Type B pancreatic cell (in vitro differentiated cells): ENCODE results near the gene ALG13. TPM values are rescaled to one million over a fixed set of nuclear protein-coding genes. Genes with fewer than 3 reads are reported as not detected.
"Not testable (repeated sequence)": the region's sequence is repeated elsewhere in the genome, so short reads cannot be mapped to it uniquely, and the experiment has no call there.

Experiments used
- DNase-seq: peaks from one replicate; pipeline ENCODE4 v3.0.0; 2021; ENCODE audit warnings: mixed read lengths; ENCODE audit not compliant: unreplicated experiment; ENCODE audit errors: extremely low spot score
- H3K27ac Mint-ChIP-seq: 2 replicates; pipeline ENCODE4 v1.8.0; 2021; ENCODE audit warnings: mild to moderate bottlenecking, mixed read lengths
- H3K27me3 Mint-ChIP-seq: 2 replicates; pipeline ENCODE4 v1.8.0; 2021; ENCODE audit warnings: mixed read lengths
- H3K36me3 Mint-ChIP-seq: 2 replicates; pipeline ENCODE4 v1.8.0; 2021; ENCODE audit warnings: mixed read lengths
- H3K4me1 Mint-ChIP-seq: one replicate; pipeline ENCODE4 v1.8.0; 2021; ENCODE audit warnings: mixed read lengths; ENCODE audit not compliant: unreplicated experiment
- H3K4me3 Mint-ChIP-seq: 2 replicates; pipeline ENCODE4 v1.8.0; 2021; ENCODE audit warnings: mild to moderate bottlenecking, mixed read lengths
- H3K9me3 Mint-ChIP-seq: 2 replicates; pipeline ENCODE4 v1.8.0; 2021; ENCODE audit warnings: mixed read lengths
- long read RNA-seq: library from polyadenylated mRNA; unstranded; transcript quantifications from one replicate; pipeline ENCODE4 v2.0.0, GENCODE V29; 2020
- total RNA-seq: library from RNA; stranded (reverse); gene quantifications from 2 replicates; pipeline ENCODE4 v1.2.1, GENCODE V29; 2021; ENCODE audit warnings: low replicate concordance
- TF ChIP-seq, protein P1 (sequence below): fragments of 200-600 bp; sonication (generic); conservative IDR thresholded peaks from 2 replicates; pipeline ENCODE4 v1.5.0; 2021; ENCODE audit warnings: antibody characterized with exemption, mild to moderate bottlenecking

Gene ALG13
- total RNA-seq = 67.2 and 71.8 TPM in 2 replicates
- long read RNA-seq, transcript ALG13-213 (4 exons, 679 nt) = minor isoform, 5 of 116 reads
- long read RNA-seq, transcript ALG13-214 (4 exons, 620 nt) = minor isoform, 5 of 116 reads
- long read RNA-seq, transcript ALG13-202 (4 exons, 2,770 nt) = major isoform, 60 of 116 reads
- long read RNA-seq, transcript ALG13-207 (4 exons, 916 nt) = minor isoform, 32 of 116 reads
- long read RNA-seq, partial matches to known transcripts = 2 of 116 reads
- long read RNA-seq, other reads (novel, unspliced or antisense) = 8 of 116 reads

DNA sequence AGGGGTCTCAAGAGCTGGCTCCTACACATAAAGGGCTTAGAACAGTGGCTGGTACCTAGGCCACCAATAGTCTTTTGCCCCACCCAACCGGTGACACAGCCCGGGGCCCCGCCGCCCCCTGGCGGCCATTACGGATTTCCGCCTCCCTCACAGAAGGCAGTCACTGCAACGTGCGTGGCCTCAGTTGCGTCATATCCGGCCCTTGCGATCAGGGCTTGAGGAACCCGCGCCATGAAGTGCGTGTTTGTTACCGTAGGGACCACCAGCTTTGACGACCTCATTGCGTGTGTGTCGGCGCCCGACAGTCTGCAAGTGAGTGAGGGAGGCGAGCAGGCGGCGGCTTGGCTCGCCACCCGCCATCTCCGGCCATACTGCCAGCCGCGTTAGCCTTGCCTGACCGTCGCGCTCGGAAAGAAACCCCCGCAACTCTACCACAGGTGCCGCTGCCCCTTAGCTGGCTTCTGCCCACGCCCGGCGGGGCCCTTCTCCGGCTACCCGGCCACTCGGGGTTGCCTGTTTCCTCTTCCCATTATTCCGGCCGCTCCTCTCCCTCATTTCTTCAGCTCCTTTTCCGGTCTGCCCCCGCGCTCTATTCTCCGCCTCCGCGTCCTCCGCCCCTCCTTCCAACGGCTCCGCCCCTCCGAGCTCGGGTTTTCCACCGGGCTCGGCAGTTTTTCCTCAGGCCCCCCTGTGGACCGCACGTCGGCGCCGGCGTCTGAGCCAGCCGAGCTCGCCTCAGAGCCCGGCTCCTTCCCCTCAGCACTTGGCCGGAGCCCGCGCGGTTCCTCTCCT, at the start of gene ALG13:
Gene ALG13 (plus strand): TSS at position 183 of the 792 bp plus-strand sequence. CDS start 49 bp downstream, at position 232.
- Mint-ChIP-seq H3K4me1 (peaks cover 13% of the 10 kb centered on the region), H3K36me3 (peaks cover 33% of the 10 kb centered on the region), H3K27me3 (no peaks in the 10 kb centered on the region)

DNA sequence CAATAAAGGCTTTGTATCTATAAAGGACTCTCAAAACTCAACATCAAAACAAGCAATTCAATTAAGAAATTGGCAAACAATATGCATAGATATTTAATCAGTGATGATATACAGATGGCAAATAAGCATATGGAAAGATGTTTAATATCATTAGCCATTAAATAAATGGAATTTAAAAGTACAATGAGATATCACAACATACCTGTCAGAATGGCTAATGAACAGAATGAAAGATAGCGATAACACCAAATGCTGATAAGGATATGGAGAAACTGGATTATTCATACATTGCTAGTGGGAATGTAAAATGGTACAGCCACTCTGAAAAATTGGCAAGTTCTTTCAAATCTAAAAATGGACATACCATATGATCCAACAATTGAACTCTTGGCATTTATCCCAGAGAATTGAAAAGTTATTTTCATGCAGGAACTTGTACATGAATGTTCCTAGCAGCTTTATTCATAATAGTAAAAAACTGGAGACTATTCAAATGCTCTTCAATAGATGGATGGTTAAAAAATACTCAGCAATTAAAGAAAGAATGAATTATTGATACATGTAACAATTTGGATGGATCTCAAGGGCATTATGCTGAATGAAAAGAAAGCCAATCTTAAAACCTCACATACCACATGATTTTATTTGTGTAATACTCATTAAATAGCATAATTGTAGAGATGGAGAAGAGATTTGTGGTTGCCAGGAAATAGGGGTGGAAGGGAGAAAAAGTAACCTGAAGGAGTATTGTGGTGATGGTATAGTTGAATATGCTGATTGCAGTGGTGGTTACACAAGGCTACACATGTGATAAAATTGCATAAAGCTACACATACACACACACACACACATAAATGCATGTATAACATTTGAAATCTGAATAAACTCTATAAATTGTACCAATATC, 45.9 kb upstream of the ALG13 start:
- Mint-ChIP-seq H3K4me3 (no peak overlapping the region), H3K4me1 (no peaks in the 10 kb centered on the region), H3K27me3 (no peaks in the 10 kb centered on the region), H3K36me3 (no peaks in the 10 kb centered on the region), H3K9me3 (peaks cover 4% of the 10 kb centered on the region), H3K27ac (no peak overlapping the region)
- DNase-seq = no peak
- TF ChIP-seq, protein P1, sequence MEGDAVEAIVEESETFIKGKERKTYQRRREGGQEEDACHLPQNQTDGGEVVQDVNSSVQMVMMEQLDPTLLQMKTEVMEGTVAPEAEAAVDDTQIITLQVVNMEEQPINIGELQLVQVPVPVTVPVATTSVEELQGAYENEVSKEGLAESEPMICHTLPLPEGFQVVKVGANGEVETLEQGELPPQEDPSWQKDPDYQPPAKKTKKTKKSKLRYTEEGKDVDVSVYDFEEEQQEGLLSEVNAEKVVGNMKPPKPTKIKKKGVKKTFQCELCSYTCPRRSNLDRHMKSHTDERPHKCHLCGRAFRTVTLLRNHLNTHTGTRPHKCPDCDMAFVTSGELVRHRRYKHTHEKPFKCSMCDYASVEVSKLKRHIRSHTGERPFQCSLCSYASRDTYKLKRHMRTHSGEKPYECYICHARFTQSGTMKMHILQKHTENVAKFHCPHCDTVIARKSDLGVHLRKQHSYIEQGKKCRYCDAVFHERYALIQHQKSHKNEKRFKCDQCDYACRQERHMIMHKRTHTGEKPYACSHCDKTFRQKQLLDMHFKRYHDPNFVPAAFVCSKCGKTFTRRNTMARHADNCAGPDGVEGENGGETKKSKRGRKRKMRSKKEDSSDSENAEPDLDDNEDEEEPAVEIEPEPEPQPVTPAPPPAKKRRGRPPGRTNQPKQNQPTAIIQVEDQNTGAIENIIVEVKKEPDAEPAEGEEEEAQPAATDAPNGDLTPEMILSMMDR = no peak

More for the DNA sequence above, at the start of gene ALG13:
- peak; percentile 94 for DNase-seq
- Mint-ChIP-seq H3K4me3 (peak within 1 kb of the TSS; percentile 96), H3K9me3 (no peaks in the 10 kb centered on the region), H3K27ac (peak within 1 kb of the TSS; percentile 98)
- TF ChIP-seq, protein P1 = peak; percentile 96

DNA sequence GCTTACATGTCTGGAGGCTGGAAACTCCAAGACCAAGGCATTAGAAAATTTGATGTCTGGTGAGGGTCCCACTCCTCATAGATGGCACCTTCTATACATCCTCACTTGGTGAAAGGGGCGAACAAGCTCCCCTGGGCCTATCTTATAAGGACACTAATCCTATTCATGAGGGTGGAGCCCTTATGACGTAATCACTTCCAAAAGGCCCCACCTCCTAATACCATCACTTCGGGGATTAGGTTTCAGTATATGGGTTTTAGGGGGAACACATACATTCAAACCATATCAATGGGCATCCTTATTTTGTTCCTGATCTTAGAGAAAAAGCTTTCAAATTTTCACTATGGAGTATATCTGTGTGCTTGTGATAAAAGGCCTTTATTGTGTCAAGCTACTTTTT, 39.0 kb upstream of the ALG13 start:
- Mint-ChIP-seq H3K4me1 (no peaks in the 10 kb centered on the region), H3K27ac (no peak overlapping the region), H3K36me3 (no peaks in the 10 kb centered on the region), H3K9me3 (peaks cover 4% of the 10 kb centered on the region), H3K27me3 (no peaks in the 10 kb centered on the region), H3K4me3 (no peak overlapping the region)
- DNase-seq = no peak
- TF ChIP-seq, protein P1 = no peak

- not testable (repeated sequence) for DNase-seq, H3K36me3 Mint-ChIP-seq, H3K9me3 Mint-ChIP-seq, H3K27ac Mint-ChIP-seq, H3K4me1 Mint-ChIP-seq, H3K27me3 Mint-ChIP-seq, H3K4me3 Mint-ChIP-seq
These were observed 35.8 kb upstream of the ALG13 start for GRCh38 chrX:111645165-111645564.

GRCh38 chrX:111645607-111646006, 35.4 kb upstream of the ALG13 start:
- Mint-ChIP-seq H3K4me1 (no peaks in the 10 kb centered on the region), H3K9me3 (no peaks in the 10 kb centered on the region), H3K4me3 (no peak overlapping the region), H3K27me3 (no peaks in the 10 kb centered on the region), H3K27ac (no peak overlapping the region), H3K36me3 (no peaks in the 10 kb centered on the region)
- TF ChIP-seq, protein P1 = no peak
- no peak for DNase-seq
